Astrocyte (in vitro differentiated cells and primary cell): ENCODE measurements around the gene PPP1R14B. TPM values are rescaled to one million over a fixed set of nuclear protein-coding genes. Genes with fewer than 3 reads are reported as not detected.

Experiments used
- DNase-seq: peaks from one replicate; pipeline ENCODE4 v3.0.0-alpha.2; 2010; ENCODE audit warnings: low read depth
- FAIRE-seq: peaks from 2 replicates; lab custom pipeline; 2011; peaks lifted over from hg19 to GRCh38; lab: Jason Lieb, UNC
- H2AFZ ChIP-seq: 2 replicates; pipeline ENCODE4 v1.6.0; 2012; ENCODE audit warnings: low read depth, low read length, inconsistent platforms
- H3K27ac ChIP-seq: 2 replicates; pipeline ENCODE4 v1.5.1; 2011; ENCODE audit warnings: low read depth, low read length, inconsistent platforms
- H3K27me3 ChIP-seq: 2 replicates; pipeline ENCODE4 v1.6.0; 2011; ENCODE audit warnings: low read length, inconsistent platforms; ENCODE audit not compliant: insufficient read depth
- H3K36me3 ChIP-seq: 2 replicates; pipeline ENCODE4 v1.5.1; 2011; ENCODE audit warnings: low read length, inconsistent platforms; ENCODE audit not compliant: insufficient read depth
- H3K4me1 ChIP-seq: 2 replicates; pipeline ENCODE4 v1.5.1; 2011; ENCODE audit warnings: low read length, inconsistent platforms; ENCODE audit not compliant: insufficient read depth
- H3K4me2 ChIP-seq: 2 replicates; pipeline ENCODE4 v1.6.0; 2012; ENCODE audit warnings: low read length, inconsistent platforms
- H3K4me3 ChIP-seq: 2 replicates; pipeline ENCODE4 v1.5.1; 2011; ENCODE audit warnings: low read depth, mild to moderate bottlenecking, low read length, inconsistent platforms; ENCODE audit not compliant: insufficient read depth
- H3K79me2 ChIP-seq: 2 replicates; pipeline ENCODE4 v1.6.0; 2012; ENCODE audit warnings: mild to moderate bottlenecking, low read length, inconsistent platforms; ENCODE audit not compliant: insufficient read depth
- H3K9ac ChIP-seq: 2 replicates; pipeline ENCODE4 v1.6.0; 2012; ENCODE audit warnings: mild to moderate bottlenecking, low read length, inconsistent platforms
- H3K9me3 ChIP-seq: 2 replicates; pipeline ENCODE4 v1.5.1; 2012; ENCODE audit warnings: low read depth, mild to moderate bottlenecking, low read length, inconsistent platforms; ENCODE audit not compliant: insufficient read depth
- H4K20me1 ChIP-seq: 2 replicates; pipeline ENCODE4 v1.6.0; 2012; ENCODE audit warnings: low read length, inconsistent platforms; ENCODE audit not compliant: insufficient read depth
- H3K27ac Mint-ChIP-seq: one replicate; pipeline ENCODE4 v1.8.0; 2021; ENCODE audit warnings: mild to moderate bottlenecking, mixed read lengths; ENCODE audit not compliant: unreplicated experiment
- H3K27me3 Mint-ChIP-seq: one replicate; pipeline ENCODE4 v1.8.0; 2021; ENCODE audit warnings: low read depth, mixed read lengths; ENCODE audit not compliant: unreplicated experiment
- H3K36me3 Mint-ChIP-seq: one replicate; pipeline ENCODE4 v1.8.0; 2021; ENCODE audit warnings: low read depth, mixed read lengths; ENCODE audit not compliant: unreplicated experiment
- H3K4me1 Mint-ChIP-seq: one replicate; pipeline ENCODE4 v1.8.0; 2021; ENCODE audit warnings: low read depth, mixed read lengths; ENCODE audit not compliant: unreplicated experiment
- H3K4me3 Mint-ChIP-seq: one replicate; pipeline ENCODE4 v1.8.0; 2021; ENCODE audit warnings: mild to moderate bottlenecking, moderate library complexity, mixed read lengths; ENCODE audit not compliant: unreplicated experiment
- H3K9me3 Mint-ChIP-seq: one replicate; pipeline ENCODE4 v1.8.0; 2021; ENCODE audit warnings: mild to moderate bottlenecking, mixed read lengths; ENCODE audit not compliant: unreplicated experiment
- EZH2 ChIP-seq: IDR thresholded peaks from 2 replicates; pipeline ENCODE4 v1.6.1; 2012; ENCODE audit warnings: mild to moderate bottlenecking, low read length, inconsistent platforms; ENCODE audit not compliant: insufficient read depth
- total RNA-seq: library from RNA; stranded (reverse); gene quantifications from 2 replicates; pipeline ENCODE4 v1.2.1, GENCODE V29; 2021
- TF ChIP-seq, protein P1 (sequence below): IDR thresholded peaks from 2 replicates; pipeline ENCODE4 v1.5.1; 2011; ENCODE audit warnings: low read depth, mild to moderate bottlenecking, inconsistent platforms, low read length, moderate library complexity; ENCODE audit not compliant: insufficient read depth

Gene PPP1R14B
- total RNA-seq, 1 donor from 2014 or later = 370 TPM

GRCh38 chr11:64287676-64288352, 41.1 kb upstream of the PPP1R14B start:
- no peak overlapping the region for H3K4me3 Mint-ChIP-seq
- FAIRE-seq = no peak
- no peak overlapping the region for H3K27ac ChIP-seq

DNA sequence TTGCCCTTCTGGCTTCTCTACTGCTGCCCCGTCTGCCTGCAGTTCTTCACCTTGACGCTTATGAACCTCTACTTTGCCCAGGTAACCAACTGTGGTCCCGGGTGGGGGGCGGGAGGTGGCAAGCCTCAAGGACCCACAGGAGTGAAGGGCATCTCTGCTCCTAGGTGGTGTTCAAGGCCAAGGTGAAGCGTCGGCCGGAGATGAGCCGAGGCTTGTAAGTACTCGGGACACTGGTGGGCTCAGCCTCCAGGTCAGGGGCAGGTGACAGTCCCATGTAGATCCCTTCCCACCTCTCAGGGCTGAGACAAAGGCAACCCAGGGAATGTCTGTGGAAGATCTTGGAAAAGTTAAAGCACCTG, 40.0 kb upstream of the PPP1R14B start:
- Mint-ChIP-seq H3K27ac (peak overlapping the region; percentile 30), H3K4me3 (peak overlapping the region; percentile 83), H3K4me1 (peaks cover 3% of the 10 kb centered on the region), H3K27me3 (peaks cover 17% of the 10 kb centered on the region), H3K9me3 (no peaks in the 10 kb centered on the region), H3K36me3 (peaks cover 4% of the 10 kb centered on the region)
- peaks cover 13% of the 10 kb centered on the region for H3K27me3 ChIP-seq
- no peak for TF ChIP-seq EZH2
- TF ChIP-seq, protein P1, sequence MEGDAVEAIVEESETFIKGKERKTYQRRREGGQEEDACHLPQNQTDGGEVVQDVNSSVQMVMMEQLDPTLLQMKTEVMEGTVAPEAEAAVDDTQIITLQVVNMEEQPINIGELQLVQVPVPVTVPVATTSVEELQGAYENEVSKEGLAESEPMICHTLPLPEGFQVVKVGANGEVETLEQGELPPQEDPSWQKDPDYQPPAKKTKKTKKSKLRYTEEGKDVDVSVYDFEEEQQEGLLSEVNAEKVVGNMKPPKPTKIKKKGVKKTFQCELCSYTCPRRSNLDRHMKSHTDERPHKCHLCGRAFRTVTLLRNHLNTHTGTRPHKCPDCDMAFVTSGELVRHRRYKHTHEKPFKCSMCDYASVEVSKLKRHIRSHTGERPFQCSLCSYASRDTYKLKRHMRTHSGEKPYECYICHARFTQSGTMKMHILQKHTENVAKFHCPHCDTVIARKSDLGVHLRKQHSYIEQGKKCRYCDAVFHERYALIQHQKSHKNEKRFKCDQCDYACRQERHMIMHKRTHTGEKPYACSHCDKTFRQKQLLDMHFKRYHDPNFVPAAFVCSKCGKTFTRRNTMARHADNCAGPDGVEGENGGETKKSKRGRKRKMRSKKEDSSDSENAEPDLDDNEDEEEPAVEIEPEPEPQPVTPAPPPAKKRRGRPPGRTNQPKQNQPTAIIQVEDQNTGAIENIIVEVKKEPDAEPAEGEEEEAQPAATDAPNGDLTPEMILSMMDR = no peak
- no peak overlapping the region for H3K4me3 ChIP-seq
- no peak for DNase-seq
- peaks cover 12% of the 10 kb centered on the region for H3K4me1 ChIP-seq
- H3K27ac ChIP-seq = no peak overlapping the region
- peaks cover 16% of the 10 kb centered on the region for H4K20me1 ChIP-seq
- H3K9ac ChIP-seq = no peak overlapping the region
- no peak for FAIRE-seq
- peaks cover 16% of the 10 kb centered on the region for H3K79me2 ChIP-seq
- no peaks in the 10 kb centered on the region for H3K9me3 ChIP-seq
- H3K36me3 ChIP-seq = no peaks in the 10 kb centered on the region
- no peak overlapping the region for H2AFZ ChIP-seq
- peak overlapping the region; percentile 100 for H3K4me2 ChIP-seq

More at GRCh38 chr11:64287676-64288352, 41.1 kb upstream of the PPP1R14B start:
- no peaks in the 10 kb centered on the region for H3K9me3 ChIP-seq
- peaks cover 24% of the 10 kb centered on the region for H3K27me3 ChIP-seq
- peaks cover 20% of the 10 kb centered on the region for H4K20me1 ChIP-seq
- H3K36me3 ChIP-seq = no peaks in the 10 kb centered on the region
- no peak for DNase-seq
- no peak overlapping the region for H3K4me3 ChIP-seq
- Mint-ChIP-seq H3K27me3 (peaks cover 20% of the 10 kb centered on the region), H3K27ac (no peak overlapping the region), H3K9me3 (no peaks in the 10 kb centered on the region), H3K36me3 (peaks cover 4% of the 10 kb centered on the region), H3K4me1 (peaks cover 3% of the 10 kb centered on the region)
- peaks cover 16% of the 10 kb centered on the region for H3K79me2 ChIP-seq
- H3K9ac ChIP-seq = no peak overlapping the region
- H2AFZ ChIP-seq = no peak overlapping the region
- TF ChIP-seq, protein P1 = no peak
- no peak for TF ChIP-seq EZH2
- H3K4me2 ChIP-seq = no peak overlapping the region
- H3K4me1 ChIP-seq = peaks cover 13% of the 10 kb centered on the region
